Measurements from ENCODE around the gene RAP1GDS1.

- TF ChIP-seq POLR2A (IDR thresholded peaks at IDR 0.05) (no peak), CTCF (IDR thresholded peaks at IDR 0.05) (no peak), POLR2AphosphoS5 (IDR thresholded peaks at IDR 0.05) (no peak)
Measured at GRCh38 chr4:98232202-98232601, 29.0 kb upstream of the RAP1GDS1 start.

Measured in breast epithelium (tissue), 3 donors.